Stimulated activated naive CD4-positive, alpha-beta T cell (primary cell): ENCODE data around the gene ARHGEF10L.

Experiments
- DNase-seq, 6 experiments: peaks; one replicate each; lab custom pipeline; 2025; lab: John Stamatoyannopoulos, UW

The ARHGEF10L gene

GRCh38 chr1:17550729-17551584 lies 11.5 kb downstream of the ARHGEF10L start:
- no peak for DNase-seq

DNA sequence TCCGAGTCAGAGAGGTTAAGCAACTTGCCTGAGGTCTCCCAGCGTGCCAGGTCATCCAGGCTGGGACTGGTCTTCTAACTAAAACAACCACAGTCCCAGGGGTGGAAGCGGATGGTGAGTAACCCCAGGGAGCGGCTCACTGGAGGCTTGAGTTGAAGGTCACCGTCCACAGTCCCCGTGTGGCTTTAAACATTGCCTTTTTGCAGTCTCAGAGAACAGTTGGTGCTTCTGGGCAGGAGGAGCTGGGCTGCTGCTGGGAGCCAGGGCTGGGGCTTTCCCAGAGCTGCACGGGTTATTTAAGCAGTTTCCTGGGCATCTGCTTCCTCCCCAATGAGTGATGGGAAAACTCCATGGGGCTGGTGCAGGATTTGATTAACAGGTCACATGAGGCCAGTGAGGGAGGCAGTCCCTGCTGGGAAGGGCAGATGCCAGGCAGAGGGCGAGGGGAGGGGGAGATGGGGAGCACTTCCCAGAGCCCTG lies 12.3 kb downstream of the ARHGEF10L start:
- no peak for DNase-seq

GRCh38 chr1:17553975-17554700 lies 14.6 kb downstream of the ARHGEF10L start:
- DNase-seq: no peak

DNA sequence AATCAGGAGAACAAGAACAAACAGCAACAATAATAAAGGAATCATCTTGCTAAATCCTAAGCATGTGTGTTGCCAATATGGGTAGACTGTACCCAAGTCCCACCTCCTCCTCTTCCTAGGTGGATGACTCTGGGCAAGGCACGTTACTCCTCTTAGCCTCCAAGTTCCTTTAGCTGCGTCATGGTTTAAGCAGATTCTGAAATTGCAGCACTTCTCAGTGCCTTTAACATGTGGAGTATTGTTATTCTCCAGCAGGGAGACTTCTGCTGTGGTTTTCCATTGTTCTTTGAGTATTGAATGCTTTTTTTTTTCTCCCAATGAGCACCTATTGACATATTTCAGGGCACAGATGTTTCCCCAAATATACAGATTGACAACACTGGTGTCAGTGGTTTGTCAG lies 15.5 kb downstream of the ARHGEF10L start:
- DNase-seq: no peak

GRCh38 chr1:17557986-17558385 lies 18.5 kb downstream of the ARHGEF10L start:
- DNase-seq: no peak

DNA sequence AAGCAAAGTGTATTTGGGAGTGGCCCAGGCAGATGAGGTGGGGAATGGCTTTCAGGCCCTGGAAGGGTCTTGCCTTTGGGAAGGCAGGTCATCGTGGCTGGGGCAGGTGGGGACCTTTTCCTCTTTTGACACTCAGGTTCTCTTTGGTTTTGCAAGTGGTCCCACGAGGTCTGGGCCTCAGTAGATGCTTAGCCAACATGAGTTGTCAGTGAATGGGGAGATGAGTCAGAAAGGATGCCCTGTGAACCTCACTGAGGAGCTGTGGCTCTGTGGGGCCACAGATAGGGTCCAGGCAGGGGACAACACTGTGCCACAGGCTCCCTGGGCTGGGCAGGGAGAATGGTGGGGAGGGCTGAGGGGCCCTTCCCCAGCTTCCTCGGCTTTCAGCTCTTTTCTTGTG lies 19.0 kb downstream of the ARHGEF10L start:
- no peak for DNase-seq

GRCh38 chr1:17558954-17559614 lies 19.6 kb downstream of the ARHGEF10L start:
- DNase-seq: no peak

- DNase-seq: no peak
Measured at GRCh38 chr1:17559615-17560419, 20.3 kb downstream of the ARHGEF10L start.

DNA sequence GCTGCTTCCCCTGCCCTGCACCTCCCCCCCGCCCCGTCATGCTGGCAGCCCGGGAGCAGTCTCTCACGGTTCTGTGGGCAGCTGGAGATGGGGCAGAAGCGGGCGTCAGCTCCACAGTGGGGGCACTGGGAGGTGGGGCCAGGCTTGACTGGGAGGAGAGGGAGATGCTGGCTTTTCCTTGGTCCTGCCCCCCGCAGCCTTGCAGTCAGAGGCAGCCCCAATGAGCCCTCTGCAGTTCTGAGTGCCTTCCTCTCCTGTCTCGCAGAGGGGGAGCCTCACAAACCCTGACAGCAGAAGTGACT lies 21.7 kb downstream of the ARHGEF10L start:
- DNase-seq: no peak

DNA sequence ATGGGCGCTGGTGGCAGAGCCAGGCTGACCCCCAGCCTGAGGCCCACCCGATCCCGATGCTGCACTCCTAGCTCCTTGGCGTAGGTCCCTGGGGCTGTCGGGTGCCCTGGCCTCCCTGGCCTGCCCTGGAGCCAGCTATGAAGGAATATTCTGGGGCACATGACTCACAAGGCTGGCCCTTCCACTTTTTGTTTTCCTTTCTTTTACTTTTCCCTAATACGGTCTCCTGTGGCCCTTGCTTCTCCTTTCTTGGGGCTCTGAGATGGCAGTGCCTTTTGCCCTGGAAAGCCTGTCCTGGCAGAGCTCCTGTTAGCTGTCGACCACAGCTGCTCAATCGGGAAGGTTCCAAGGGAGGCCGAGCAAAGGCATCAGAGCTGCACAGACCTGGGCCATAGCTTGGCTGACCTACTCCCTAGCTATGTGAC lies 22.1 kb downstream of the ARHGEF10L start:
- no peak for DNase-seq

- DNase-seq: no peak
Measured at GRCh38 chr1:17562375-17562774, 22.9 kb downstream of the ARHGEF10L start.

DNA sequence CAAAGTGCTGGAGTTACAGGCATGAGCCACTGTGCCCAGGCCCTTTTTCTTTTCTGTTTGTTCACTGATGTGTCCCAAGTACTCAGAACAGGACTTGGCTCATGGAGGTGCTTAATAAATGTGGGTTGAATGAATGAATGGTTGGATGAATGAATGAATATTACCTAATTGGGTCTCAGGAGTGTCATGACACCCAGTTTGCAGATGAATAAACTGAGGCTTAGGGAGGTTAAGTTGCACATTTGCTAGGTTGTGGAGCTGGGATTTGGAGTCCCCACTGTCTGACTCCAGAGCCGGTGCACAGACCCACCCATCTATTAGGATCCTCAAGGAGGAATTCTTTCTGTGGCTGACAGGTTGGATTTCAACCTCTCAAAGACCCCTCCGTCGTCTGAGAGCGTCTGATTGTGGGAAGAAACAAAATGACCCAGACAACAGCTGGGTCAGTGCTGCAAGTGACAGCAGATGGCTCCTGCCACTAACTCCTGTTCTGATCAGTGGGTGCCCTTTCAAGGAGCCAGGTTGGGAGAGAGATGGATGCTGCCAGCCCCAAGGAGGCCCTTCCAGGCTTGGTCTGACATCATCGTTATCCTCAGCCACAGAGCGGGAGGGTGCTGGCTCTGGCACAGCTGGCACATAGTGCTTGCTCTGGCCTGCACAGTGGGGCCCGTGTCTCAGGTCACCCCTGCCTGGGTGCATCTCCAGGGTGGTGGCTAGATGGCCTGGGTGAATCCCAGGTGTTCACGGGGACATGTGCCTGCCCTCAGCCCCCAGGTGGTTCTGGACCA lies 24.2 kb downstream of the ARHGEF10L start:
- DNase-seq: no peak

GRCh38 chr1:17564458-17565393 lies 25.2 kb downstream of the ARHGEF10L start:
- DNase-seq: no peak

- no peak for DNase-seq
Measured at GRCh38 chr1:17565461-17566252, 26.2 kb downstream of the ARHGEF10L start.

- no peak for DNase-seq
Measured at GRCh38 chr1:17566417-17566816, 26.9 kb downstream of the ARHGEF10L start.

DNA sequence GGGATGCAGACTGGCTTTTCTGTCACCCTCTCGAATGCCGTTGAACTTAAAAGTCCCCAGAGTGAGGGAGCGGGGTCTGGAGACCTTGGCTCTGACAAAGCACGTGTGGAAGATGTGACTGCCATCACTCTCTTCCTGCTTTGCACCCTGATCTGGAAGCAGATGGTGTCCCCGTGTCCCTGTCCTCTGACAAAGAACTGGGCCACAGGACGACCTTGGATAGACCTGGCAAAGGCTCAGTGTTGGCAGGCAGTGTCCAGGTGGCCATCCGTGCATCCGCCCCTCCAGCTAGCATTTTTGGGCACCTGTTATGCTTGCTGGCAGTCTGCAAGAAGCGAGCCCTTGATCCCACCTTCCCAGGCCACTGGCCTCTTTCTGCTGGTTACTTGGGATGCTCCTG lies 27.4 kb downstream of the ARHGEF10L start:
- no peak for DNase-seq

DNA sequence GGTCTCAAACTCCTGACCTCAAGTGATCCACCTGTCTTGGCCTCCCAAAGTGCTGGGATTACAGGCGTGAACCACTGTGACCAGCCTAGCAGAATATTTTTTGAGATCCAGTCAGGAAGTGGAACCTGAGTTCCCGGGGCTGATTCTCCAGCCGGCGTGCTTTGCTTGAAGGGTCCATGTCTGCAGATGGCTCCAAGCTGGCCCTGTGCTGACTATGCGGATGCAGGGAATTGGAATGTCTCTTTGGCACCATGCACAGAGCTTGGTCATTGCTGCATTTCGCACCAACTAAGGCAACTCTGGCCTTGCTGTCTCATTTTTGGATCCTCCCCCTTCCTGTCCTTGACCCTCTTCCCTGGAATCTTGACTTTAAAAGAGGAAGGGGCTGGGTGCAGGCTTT lies 28.1 kb downstream of the ARHGEF10L start:
- DNase-seq: no peak

DNA sequence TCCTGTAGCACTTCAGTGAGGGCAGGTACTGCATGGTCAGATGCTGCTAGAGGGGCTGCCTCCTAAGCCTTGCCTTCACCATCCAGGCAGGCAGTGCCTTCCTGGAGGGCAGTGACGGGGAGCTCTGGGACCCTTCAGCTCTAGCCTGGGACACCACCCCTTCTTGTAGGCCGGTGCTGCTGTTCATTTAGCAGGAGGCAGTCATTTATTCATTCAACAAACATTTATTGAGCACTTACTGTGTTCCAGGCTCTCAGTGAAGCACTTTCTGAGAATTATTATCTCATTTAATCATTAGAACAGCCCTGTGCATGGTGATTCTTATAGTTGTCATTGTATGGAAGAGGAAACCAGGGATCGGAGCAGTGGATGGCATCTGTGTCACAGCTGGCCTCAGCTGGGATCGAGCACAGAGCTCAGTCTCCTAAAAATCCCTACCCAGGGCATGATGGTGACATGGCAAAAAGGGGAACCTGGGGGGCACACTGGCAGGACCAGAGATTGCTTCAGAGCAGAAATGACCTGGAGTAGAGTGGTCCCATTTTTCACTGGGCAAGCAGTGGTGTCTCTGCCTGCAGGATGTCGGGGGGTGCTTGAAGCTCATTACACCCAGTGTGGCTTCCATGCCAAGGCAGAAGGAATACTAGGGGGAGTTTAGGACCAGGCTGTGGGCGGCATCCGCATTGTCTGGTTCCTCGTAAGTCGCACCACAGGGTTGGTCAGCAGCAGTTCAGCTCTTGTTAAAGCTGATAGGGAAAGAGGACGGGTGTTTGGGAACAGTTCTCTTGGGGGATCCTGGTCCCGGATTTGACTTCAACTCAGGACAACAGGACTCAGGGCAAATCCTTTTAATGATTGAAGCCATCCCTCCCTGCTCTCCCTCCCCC lies 28.8 kb downstream of the ARHGEF10L start:
- no peak for DNase-seq
